Liver (tissue), 9 donors: ENCODE data around the gene ECI2. TPM values are rescaled to one million over a fixed set of nuclear protein-coding genes. Genes with fewer than 3 reads are reported as not detected.
"Not testable (repeated sequence)": the region's sequence is repeated elsewhere in the genome, so short reads cannot be mapped to it uniquely, and the experiment has no call there.

Experiments
- DNase-seq: peaks from one replicate; pipeline ENCODE4 v3.0.0-alpha.2; 2017; ENCODE audit warnings: low spot score
- H3K27ac ChIP-seq, 2 donors: one replicate each; pipeline ENCODE4 v1.7.0; 2013; ENCODE audit warnings: inconsistent platforms in 2 of 2, low read length in 2 of 2, control low read depth in 1 of 2, low read depth in 1 of 2, mild to moderate bottlenecking in 1 of 2
- H3K27me3 ChIP-seq, 4 donors: one replicate each; pipeline versions ENCODE4 v1.6.1 to v1.7.0; 2013; ENCODE audit warnings: low read length in 3 of 4, inconsistent platforms in 1 of 4, mild to moderate bottlenecking in 1 of 4, moderate library complexity in 1 of 4; ENCODE audit not compliant: control insufficient read depth in 4 of 4, insufficient read depth in 4 of 4
- H3K36me3 ChIP-seq, 4 donors: one replicate each; pipeline versions ENCODE4 v1.6.1 to v1.7.0; 2013; ENCODE audit warnings: low read length in 3 of 4, mild to moderate bottlenecking in 3 of 4, low read depth in 1 of 4, moderate library complexity in 1 of 4; ENCODE audit not compliant: control insufficient read depth in 4 of 4, insufficient read depth in 3 of 4
- H3K4me1 ChIP-seq, 4 donors: one replicate each; pipeline versions ENCODE4 v1.6.1 to v1.7.0; 2013; ENCODE audit warnings: low read length in 3 of 4, mild to moderate bottlenecking in 3 of 4, moderate library complexity in 1 of 4; ENCODE audit not compliant: control insufficient read depth in 4 of 4, insufficient read depth in 4 of 4
- H3K4me3 ChIP-seq, 3 donors: one replicate each; pipeline versions ENCODE4 v1.6.1 to v1.7.0; 2013; ENCODE audit warnings: low read length in 3 of 3, control low read depth in 1 of 3, low read depth in 1 of 3, mild to moderate bottlenecking in 1 of 3
- H3K9ac ChIP-seq, 2 donors: one replicate each; pipeline ENCODE4 v1.7.0; 2013; ENCODE audit warnings: low read length in 2 of 2, mild to moderate bottlenecking in 2 of 2, moderate library complexity in 2 of 2, control low read depth in 1 of 2, low read depth in 1 of 2
- H3K9me3 ChIP-seq, 4 donors: one replicate each; pipeline versions ENCODE4 v1.6.1 to v1.7.0; 2013; ENCODE audit warnings: low read length in 3 of 4; ENCODE audit not compliant: control insufficient read depth in 4 of 4
- ATF3 ChIP-seq: IDR thresholded peaks from 2 replicates; pipeline ENCODE4 v1.6.1; 2016; ENCODE audit warnings: antibody characterized with exemption
- CTCF ChIP-seq: fragments of 150-350 bp; IDR thresholded peaks from 2 replicates; pipeline ENCODE4 v1.5.1; 2017; ENCODE audit warnings: improper control_type of control experiment, low read depth, low read length; ENCODE audit not compliant: missing input control
- EGR1 ChIP-seq, 2 donors: IDR thresholded peaks; 2 replicates each; pipeline ENCODE4 v1.6.1; 2016 to 2018; ENCODE audit warnings: antibody characterized with exemption in 2 of 2, low read depth in 2 of 2
- FOXA2 ChIP-seq: IDR thresholded peaks from 2 replicates; pipeline ENCODE4 v1.6.1; 2016; ENCODE audit warnings: antibody characterized with exemption
- GABPA ChIP-seq, 2 donors: IDR thresholded peaks in 1 of 2; conservative IDR thresholded peaks in 1 of 2; 2 replicates each; pipeline ENCODE4 v1.6.1; 2016; ENCODE audit warnings: antibody characterized with exemption in 2 of 2, mild to moderate bottlenecking in 1 of 2, moderate library complexity in 1 of 2
- HNF4A ChIP-seq, 2 donors: conservative IDR thresholded peaks; 2 replicates each; pipeline ENCODE4 v1.6.1; 2016; ENCODE audit warnings: antibody characterized with exemption in 2 of 2, mild to moderate bottlenecking in 2 of 2
- JUND ChIP-seq, 2 donors: IDR thresholded peaks; 2 replicates each; pipeline ENCODE4 v1.6.1; 2016; ENCODE audit warnings: antibody characterized with exemption in 2 of 2
- MAX ChIP-seq: IDR thresholded peaks from 2 replicates; pipeline ENCODE4 v1.6.1; 2016; ENCODE audit warnings: antibody characterized with exemption
- RAD21 ChIP-seq, 2 donors: IDR thresholded peaks; 2 replicates each; pipeline ENCODE4 v1.6.1; 2016; ENCODE audit warnings: antibody characterized with exemption in 2 of 2, mild to moderate bottlenecking in 2 of 2
- REST ChIP-seq: IDR thresholded peaks from 2 replicates; pipeline ENCODE4 v1.6.1; 2016; ENCODE audit warnings: antibody characterized with exemption, mild to moderate bottlenecking
- SP1 ChIP-seq: IDR thresholded peaks from 2 replicates; pipeline ENCODE4 v1.6.1; 2018; ENCODE audit warnings: antibody characterized with exemption, mild to moderate bottlenecking
- TAF1 ChIP-seq: conservative IDR thresholded peaks from 2 replicates; pipeline ENCODE4 v1.6.1; 2016; ENCODE audit warnings: antibody characterized with exemption, mild to moderate bottlenecking
- ZBTB33 ChIP-seq: IDR thresholded peaks from 2 replicates; pipeline ENCODE4 v1.6.1; 2016; ENCODE audit warnings: antibody characterized with exemption
- WGBS: extraction: QIAGEN DNeasy Blood & Tissue Kit; methylation state at CpG from one replicate; pipeline ENCODE4 v1.1.7; 2013; 5-methylcytosine and 5-hydroxymethylcytosine counted together
- polyA plus RNA-seq, 2 donors: library from polyadenylated mRNA; stranded (reverse) in 1 of 2; unstranded in 1 of 2; fragments of 200-250 nt in 1 of 2; fragments of >200 nt in 1 of 2; fragmentation: Nextera tagmentation in 1 of 2; extraction: Ambion mirVana in 1 of 2; gene quantifications; one replicate each; pipeline versions ENCODE4 v1.2.1 to v1.2.3, GENCODE V29; 2013 to 2015
- total RNA-seq, 2 donors: library from RNA; depleted of rRNA; stranded (reverse); fragments of >200 nt; gene quantifications; one replicate each; pipeline ENCODE4 v1.2.3, GENCODE V29; 2014
- donor health status: healthy.
- donor health status: healthy.
- donor health status: healthy.
- donor health status: healthy.
- donor health status: healthy.

ECI2 gene
- total and polyA plus RNA-seq, 4 donors = 79.5 to 158 (median 126) TPM

GRCh38 chr6:4091941-4092340, 43.4 kb downstream of the ECI2 start:
- Histone ChIP-seq H3K27ac (no peak overlapping the region), H3K36me3 (no peaks in the 10 kb centered on the region), H3K27me3 (no peaks in the 10 kb centered on the region), H3K4me1 (no peaks in the 10 kb centered on the region), H3K4me3 (no peak overlapping the region), H3K9ac (no peak overlapping the region), H3K9me3 (no peaks in the 10 kb centered on the region)
- no peak for TF ChIP-seq GABPA (IDR thresholded peaks at IDR 0.05 in 1 of 2, conservative IDR thresholded peaks at IDR 0.05 in 1 of 2)
- no peak for TF ChIP-seq ZBTB33
- TF ChIP-seq EGR1 (IDR thresholded peaks at IDR 0.05; ENCODE audit: low read depth in 2 of 2) = no peak
- no peak for TF ChIP-seq ATF3
- DNase-seq = no peak
- 85% methylated on average over 7 of the region's 7 CpGs for WGBS

GRCh38 chr6:4090043-4090442, 45.3 kb downstream of the ECI2 start:
- not testable (repeated sequence) for H3K36me3 ChIP-seq, DNase-seq, H3K27me3 ChIP-seq, H3K9me3 ChIP-seq, H3K27ac ChIP-seq, H3K9ac ChIP-seq, H3K4me1 ChIP-seq, H3K4me3 ChIP-seq
- 97% methylated on average over 26 of the region's 26 CpGs for WGBS

- TF ChIP-seq MAX (no peak), TAF1 (no peak), JUND (IDR thresholded peaks at IDR 0.05) (no peak), SP1 (no peak), RAD21 (IDR thresholded peaks at IDR 0.05) (no peak), CTCF (no peak), HNF4A (conservative IDR thresholded peaks at IDR 0.05) (no peak), REST (no peak), FOXA2 (no peak)
- Histone ChIP-seq H3K36me3 (no peaks in the 10 kb centered on the region), H3K4me1 (peaks cover 0 to 8% (median 0%) of the 10 kb centered on the region in 4 donors), H3K9me3 (no peaks in the 10 kb centered on the region), H3K27ac (no peak overlapping the region), H3K9ac (no peak overlapping the region), H3K27me3 (no peaks in the 10 kb centered on the region), H3K4me3 (no peak overlapping the region)
- no peak for DNase-seq
- WGBS = 86% methylated on average over 7 of the region's 7 CpGs
Measured at GRCh38 chr6:4088704-4089103, 46.7 kb downstream of the ECI2 start.
